Naive B cell (primary cell): ENCODE data around the gene LDAF1. TPM values are rescaled to one million over a fixed set of nuclear protein-coding genes. Genes with fewer than 3 reads are reported as not detected.

Experiments used
- polyA plus RNA-seq, 6 donors: library from polyadenylated mRNA; unstranded; fragments of 300-500 nt; fragmentation: Illumina TruSeq; gene quantifications; one replicate each; pipeline ENCODE4 v1.2.3, GENCODE V29; 2021; ENCODE audit warnings: low read depth in 6 of 6

The LDAF1 gene
- polyA plus RNA-seq, 6 donors from 2014 or later = 18.3 to 30.6 (median 22.0) TPM

Other genes with a start within 250 kb of the LDAF1 start
- not detected for gene DNAH3, start 7.8 kb upstream of the LDAF1 start, polyA plus RNA-seq
- gene ZP2, start 52.9 kb downstream of the LDAF1 start, polyA plus RNA-seq = not detected
- gene ANKS4B, start 75.0 kb downstream of the LDAF1 start, polyA plus RNA-seq = not detected
- gene CRYM, start 119.6 kb downstream of the LDAF1 start, polyA plus RNA-seq = 10 to 100 TPM in 1 of 6 donors, 1 to 10 TPM in 5; 2.4 to 13.0 (median 3.4) TPM